ENCODE measurements around the gene PRPF39. TPM values are rescaled to one million over a fixed set of nuclear protein-coding genes. Genes with fewer than 3 reads are reported as not detected.
"Not testable (repeated sequence)": the region's sequence is repeated elsewhere in the genome, so short reads cannot be mapped to it uniquely, and the experiment has no call there.

The PRPF39 gene
- total RNA-seq, 1 donor from 2014 or later: 31.3 TPM

GRCh38 chr14:45140661-45141187 is 56.8 kb downstream of the PRPF39 start:
- Histone ChIP-seq H3K9me3 (no peaks in the 10 kb centered on the region), H3K27me3 (no peaks in the 10 kb centered on the region), H3K27ac (no peak overlapping the region), H3K4me1 (peaks cover 12% of the 10 kb centered on the region), H3K36me3 (no peaks in the 10 kb centered on the region), H3K4me3 (no peak overlapping the region)
- no peak for TF ChIP-seq CTCF (IDR thresholded peaks at IDR 0.05)
- intact Hi-C loops (cut with DNase I): no loop called here
- no peak for ATAC-seq
- DNase-seq: no peak

GRCh38 chr14:45142083-45142482 is 58.2 kb downstream of the PRPF39 start:
- H3K36me3 ChIP-seq; intact Hi-C loops (cut with DNase I); DNase-seq; H3K4me3 ChIP-seq; H3K4me1 ChIP-seq; H3K9me3 ChIP-seq; ATAC-seq; H3K27ac ChIP-seq; H3K27me3 ChIP-seq: not testable (repeated sequence)

- no peaks in the 10 kb centered on the region for H3K9me3 ChIP-seq
- H3K27ac ChIP-seq: no peak overlapping the region
- no peaks in the 10 kb centered on the region for H3K4me1 ChIP-seq
- ATAC-seq (no peak), DNase-seq (no peak)
- H3K36me3 ChIP-seq: no peaks in the 10 kb centered on the region
- intact Hi-C loops (cut with DNase I): no loop called here
- H3K27me3 ChIP-seq: no peaks in the 10 kb centered on the region
- TF ChIP-seq CTCF (IDR thresholded peaks at IDR 0.05): no peak
- H3K4me3 ChIP-seq: no peak overlapping the region
Measured at GRCh38 chr14:45144658-45145057, 60.7 kb downstream of the PRPF39 start.

GRCh38 chr14:45145214-45145613 is 61.3 kb downstream of the PRPF39 start:
- intact Hi-C loops (cut with DNase I): no loop called here

GRCh38 chr14:45149602-45150001 is 65.7 kb downstream of the PRPF39 start:
- no peaks in the 10 kb centered on the region for H3K9me3 ChIP-seq
- intact Hi-C loops (cut with DNase I): no loop called here
- no peaks in the 10 kb centered on the region for H3K27me3 ChIP-seq
- no peak overlapping the region for H3K4me3 ChIP-seq
- H3K36me3 ChIP-seq: no peaks in the 10 kb centered on the region
- TF ChIP-seq CTCF (IDR thresholded peaks at IDR 0.05): no peak
- ATAC-seq: no peak
- no peaks in the 10 kb centered on the region for H3K4me1 ChIP-seq
- H3K27ac ChIP-seq: no peak overlapping the region
- no peak for DNase-seq

More at GRCh38 chr14:45145214-45145613, 61.3 kb downstream of the PRPF39 start:
- no peak overlapping the region for H3K4me3 ChIP-seq
- no peak for TF ChIP-seq CTCF (IDR thresholded peaks at IDR 0.05)
- no peak overlapping the region for H3K27ac ChIP-seq
- ATAC-seq (no peak), DNase-seq (no peak)
- no peaks in the 10 kb centered on the region for H3K36me3 ChIP-seq
- H3K4me1 ChIP-seq: no peaks in the 10 kb centered on the region
- no peaks in the 10 kb centered on the region for H3K9me3 ChIP-seq
- no peaks in the 10 kb centered on the region for H3K27me3 ChIP-seq

- H3K9me3 ChIP-seq: no peaks in the 10 kb centered on the region
- no peak overlapping the region for H3K4me3 ChIP-seq
- H3K36me3 ChIP-seq: no peaks in the 10 kb centered on the region
- no peak for ATAC-seq
- no peaks in the 10 kb centered on the region for H3K27me3 ChIP-seq
- no peak for TF ChIP-seq CTCF (IDR thresholded peaks at IDR 0.05)
- no peaks in the 10 kb centered on the region for H3K4me1 ChIP-seq
- DNase-seq: no peak
- no peak overlapping the region for H3K27ac ChIP-seq
- intact Hi-C loops (cut with DNase I): no loop called here
Measured at GRCh38 chr14:45150386-45150890, 66.5 kb downstream of the PRPF39 start.

All from upper lobe of right lung (tissue), 1 donor.